ENCODE results near the gene RAPGEF3.

Gene RAPGEF3

DNA sequence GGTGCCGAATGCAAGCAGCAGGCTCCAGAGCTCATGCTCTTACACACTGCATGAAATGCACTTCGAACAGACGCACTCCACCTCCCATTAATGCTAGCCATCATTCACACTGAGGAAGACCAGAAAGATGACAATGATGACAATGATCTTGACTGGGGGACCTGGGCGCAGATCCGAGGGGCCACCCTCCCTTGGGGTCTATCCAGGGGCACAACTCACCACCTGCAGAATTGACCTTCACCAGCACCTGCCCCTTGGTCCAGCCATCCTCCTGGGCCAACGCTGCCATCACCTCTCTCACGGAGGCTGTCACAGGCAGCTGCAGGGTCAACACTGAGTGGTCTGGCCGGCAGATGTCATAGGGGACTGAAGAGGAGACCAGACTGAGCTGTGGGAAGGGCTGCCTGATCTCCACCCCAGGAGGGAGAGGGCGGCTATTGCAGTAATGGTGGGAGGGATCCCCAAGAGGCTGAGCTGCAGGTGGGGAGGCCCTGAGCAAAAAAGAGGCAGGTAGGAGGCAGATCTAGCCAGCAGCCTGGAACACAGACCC is 15.3 kb downstream of the RAPGEF3 start:
- no peak for DNase-seq (ENCODE audit: low read depth)

DNA sequence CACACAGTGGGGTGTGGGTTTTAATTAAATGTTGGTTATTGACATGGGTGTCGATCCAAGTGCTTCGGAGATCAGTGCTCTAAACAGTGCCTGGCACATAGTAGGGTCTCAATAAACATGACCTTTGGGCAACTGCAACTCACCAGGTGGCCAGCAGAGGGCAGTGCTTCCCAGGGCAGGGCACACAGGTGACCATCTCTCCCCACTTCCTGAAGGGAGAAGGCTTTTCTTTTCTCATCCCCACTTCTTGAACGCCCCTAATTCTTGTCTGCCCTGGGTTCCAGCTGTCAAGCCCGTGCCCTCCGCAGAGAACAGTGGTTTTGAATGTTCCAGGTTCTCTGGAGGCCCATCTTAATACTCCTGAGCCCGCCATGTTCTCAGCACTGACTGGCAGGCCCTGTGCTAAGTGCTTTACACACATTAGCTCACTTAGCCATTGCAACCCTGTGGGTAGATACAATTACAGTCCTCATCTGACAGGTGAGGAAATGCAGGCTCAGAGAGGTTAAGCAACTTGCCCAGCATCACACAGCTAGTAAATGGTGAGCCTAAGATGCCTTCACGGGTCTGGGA is 16.3 kb downstream of the RAPGEF3 start:
- DNase-seq (ENCODE audit: low read depth): peak; percentile 58

DNA sequence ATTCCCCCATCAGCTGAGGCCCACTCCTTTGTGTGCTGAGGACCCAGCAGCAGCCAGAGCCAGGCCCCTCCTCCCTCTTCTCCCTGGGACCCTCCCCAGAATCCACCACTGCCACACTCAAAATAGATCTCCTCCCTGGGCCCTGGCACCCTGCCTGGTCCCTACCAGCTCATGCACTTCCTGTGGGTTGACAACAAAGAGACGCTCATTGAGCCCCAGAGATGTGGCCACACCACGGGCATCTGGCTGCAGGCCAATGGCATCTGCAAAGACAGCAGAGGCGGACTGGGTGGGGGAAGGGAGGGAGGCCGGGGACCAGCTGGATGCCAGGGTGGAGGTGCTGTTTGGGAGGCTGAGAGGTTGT is 17.4 kb downstream of the RAPGEF3 start:
- DNase-seq (ENCODE audit: low read depth): no peak

DNA sequence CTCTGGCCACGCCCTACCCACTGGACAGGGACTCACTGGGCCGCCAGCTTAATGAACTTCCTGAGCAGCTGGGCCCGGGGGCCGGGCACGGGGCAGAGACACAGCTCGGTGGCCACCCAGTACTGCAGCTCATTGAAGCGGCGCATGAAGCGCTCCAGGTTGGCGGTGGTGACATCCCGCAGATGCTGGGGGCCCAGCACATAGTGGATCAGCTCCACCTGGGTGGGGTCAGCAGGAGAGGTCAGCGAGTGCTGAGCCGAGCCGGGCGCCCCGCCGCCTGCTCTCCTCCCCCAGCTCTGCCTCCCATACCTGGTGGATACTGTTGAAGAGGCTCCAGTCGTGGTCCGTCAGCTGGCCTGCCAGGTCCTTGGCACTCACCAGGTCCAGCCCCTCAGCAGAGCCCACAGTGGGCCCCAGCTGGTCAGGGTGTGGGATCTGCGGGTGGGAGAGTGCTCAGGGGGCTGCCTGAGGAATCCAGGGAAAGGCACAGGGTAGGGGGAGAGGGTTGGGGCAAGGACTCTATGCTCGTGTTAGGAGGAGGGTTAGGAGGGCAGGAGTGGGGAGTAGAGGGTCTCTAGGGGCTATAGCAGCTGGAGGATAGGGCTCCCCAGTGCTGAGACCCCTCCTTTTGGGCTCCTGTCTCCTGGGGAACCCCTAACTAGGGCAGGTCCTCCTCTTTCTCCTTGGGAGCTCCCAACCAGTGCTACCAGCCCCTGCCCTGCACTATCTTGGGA is 17.9 kb downstream of the RAPGEF3 start:
- DNase-seq (ENCODE audit: low read depth): no peak

DNA sequence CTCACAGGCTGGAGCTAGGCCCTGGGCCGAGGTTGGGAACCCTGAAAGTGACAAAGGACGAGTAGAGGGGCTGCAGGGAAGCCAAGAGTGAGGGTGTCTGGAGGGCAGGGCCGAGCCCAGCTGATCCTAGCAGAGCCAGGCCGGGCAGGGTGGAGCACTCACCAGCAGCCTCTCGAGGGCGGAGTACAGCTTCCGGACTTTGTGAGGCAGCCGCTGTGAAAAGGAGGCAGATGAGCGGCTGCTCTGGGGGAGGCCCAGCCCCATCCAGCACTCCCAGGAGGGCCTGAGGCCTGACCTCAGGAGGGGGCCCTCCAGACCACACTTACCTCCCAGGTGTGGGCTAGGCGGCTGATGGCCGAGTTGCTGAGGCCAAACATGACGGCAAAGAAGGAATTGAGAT is 18.7 kb downstream of the RAPGEF3 start:
- no peak for DNase-seq (ENCODE audit: low read depth)

DNA sequence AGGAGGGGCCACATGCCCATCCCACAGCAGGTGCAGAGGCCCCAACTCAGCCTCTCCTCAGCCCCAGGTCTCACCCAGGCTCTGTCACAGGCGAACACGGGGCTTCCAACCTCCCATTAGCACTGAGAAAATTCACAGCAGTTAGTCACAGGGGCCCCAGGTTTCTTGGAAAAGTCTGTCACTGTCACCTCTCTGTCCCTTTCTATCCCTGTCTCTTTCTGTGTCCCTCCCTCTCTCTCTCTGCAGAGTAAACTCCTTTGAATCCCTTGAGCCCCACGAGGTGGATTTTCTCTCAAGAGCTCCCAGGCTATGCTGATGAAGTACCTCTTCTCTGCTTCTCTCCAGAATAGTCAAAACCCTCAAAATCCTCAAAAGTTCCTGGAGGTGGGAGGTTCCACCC is 19.4 kb downstream of the RAPGEF3 start:
- DNase-seq (ENCODE audit: low read depth): no peak

DNA sequence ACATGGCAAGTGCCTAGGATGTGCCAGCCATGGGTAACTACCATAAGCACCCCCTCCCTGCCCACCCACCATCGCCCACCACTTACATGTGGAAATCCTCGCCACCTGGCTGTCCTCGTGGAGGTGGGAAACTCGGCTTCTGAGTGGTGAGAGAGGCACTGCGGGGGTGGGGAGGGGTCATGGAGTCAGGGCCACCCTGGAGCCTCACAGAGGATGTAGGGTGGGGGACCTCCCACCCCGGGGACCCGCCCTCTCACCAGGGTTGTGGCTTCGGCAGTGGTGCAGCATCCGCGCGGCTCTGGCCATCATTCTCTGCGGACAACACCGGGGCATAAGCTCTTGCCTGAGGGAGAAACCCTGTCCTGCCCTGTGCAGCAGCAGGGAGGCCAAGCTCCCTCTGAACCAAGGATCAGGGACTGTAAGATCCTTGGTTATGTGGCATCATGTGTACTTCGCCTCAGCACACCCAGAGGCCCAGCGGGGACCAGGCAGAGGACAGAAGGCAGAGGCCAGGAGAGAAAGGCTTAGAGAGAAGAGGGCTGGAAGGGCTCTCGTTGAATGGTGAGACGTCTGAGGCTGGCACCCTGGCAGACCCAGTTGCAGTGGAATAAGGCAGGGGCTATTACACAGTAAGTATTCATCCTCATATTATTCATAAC is 20.6 kb downstream of the RAPGEF3 start:
- no peak for DNase-seq (ENCODE audit: low read depth)

DNA sequence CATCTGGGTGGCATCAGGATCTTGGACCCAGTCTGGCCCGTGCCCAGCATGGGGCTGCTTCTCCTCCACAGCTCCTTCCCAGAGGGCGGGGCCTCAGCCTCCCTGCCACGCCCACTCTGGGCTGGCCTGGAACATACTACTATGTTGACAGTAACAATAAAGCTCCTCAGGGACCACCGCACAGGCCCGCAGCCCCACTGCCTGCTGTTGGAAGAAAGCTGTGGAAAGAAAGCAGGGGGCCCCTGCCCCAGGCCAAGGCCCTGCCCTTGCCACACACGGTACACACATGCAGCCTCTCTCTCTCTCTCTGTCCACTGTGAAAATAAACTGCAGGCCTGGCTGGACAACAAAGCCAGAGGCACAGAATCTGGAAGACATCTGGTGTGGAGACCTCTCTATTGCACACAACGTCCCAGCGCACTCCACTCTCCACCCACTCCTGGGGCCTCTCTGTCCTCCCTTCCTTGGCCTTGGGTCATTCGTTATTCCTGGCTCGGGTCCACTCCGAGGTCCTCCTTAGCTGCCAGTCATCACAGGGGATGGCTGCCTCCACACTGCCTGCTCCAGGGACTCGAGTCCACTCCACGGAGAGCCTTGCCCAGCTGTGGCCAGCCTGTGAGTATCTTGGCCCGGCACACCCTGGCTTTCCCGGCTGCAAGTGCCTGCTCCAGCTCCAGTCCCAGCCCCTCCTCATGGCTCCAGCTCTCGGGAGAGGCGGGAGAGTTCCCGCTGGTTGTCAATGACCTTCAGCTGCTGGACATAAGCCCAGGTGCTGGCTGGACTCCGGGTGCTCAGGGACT is 21.6 kb downstream of the RAPGEF3 start:
- no peak for DNase-seq (ENCODE audit: low read depth)

DNA sequence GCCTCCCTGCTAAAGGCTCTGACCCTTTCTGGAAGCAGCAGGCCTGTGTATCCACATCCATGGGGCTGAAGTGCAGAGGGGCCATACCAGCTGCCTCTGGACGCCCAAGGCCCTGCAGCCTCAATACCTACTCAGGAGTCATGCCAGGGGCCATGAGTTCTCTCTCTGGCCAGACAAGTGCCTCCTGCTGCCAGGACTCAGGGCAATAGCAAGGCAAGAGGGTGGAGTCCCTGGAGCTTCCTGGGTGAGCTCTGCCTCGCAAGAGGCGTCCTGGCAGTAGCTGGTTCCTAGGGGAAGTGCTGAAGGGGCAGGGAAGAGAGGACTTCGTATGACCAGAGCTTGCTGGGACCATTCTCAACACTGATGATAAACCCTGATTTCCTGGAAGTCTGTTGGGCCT is 22.5 kb downstream of the RAPGEF3 start:
- no peak for DNase-seq (ENCODE audit: low read depth)

DNA sequence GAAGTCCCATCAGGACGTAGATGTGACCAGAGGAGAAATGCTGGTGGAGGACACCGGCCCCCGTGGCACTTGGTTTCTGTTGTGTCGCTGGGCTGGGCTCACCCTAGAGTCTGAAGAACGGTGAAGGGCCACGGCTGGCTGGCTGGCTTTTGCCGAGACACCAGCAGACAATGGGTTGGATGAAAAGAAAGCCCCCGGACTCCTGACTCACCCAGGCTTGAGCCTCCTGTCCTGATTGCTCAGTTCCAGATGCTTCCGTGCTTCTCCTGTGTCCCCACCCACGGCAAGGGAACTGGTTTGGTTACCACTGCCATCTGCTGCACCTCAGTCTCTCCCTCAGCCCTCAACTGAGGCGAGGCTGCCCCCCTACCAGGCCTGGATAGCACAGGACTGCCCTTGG is 23.0 kb downstream of the RAPGEF3 start:
- DNase-seq (ENCODE audit: low read depth): no peak

DNA sequence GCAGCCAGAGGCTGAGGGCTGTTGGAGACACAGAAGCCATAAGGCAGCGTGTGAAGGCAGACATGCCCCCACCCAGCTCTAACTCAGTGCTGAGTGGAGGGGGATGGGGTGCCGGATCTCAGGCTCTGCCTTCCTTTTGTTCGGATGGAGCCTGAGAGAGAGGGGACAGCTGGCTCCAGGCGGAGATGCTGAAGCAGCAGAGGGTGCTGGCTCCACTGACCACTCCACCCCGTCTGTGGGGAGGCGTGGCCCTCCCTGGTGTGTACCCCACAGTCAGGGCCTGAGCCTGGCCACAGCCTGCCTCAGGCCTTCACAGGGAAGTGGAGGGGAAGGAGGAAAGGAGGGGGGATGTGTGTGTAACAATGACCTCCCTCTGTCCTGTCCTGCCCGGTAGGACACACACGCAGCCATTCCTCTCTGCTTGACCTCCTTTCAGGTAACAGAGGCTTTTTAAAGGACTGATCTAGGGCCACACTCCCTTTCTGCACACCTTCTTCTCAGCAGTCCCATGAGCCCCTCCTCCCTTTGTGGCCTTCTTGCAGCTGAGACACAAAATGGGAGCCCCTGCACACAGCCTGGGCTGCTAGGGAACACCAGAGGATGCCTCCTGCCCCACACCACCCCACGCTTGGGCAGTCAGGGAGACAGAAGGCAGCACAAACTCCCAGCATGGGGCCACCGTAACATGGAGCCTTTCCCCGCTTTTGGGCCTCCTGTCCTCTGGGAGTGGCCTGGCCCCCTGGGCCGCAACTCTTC is 23.8 kb downstream of the RAPGEF3 start:
- DNase-seq (ENCODE audit: low read depth): no peak

DNA sequence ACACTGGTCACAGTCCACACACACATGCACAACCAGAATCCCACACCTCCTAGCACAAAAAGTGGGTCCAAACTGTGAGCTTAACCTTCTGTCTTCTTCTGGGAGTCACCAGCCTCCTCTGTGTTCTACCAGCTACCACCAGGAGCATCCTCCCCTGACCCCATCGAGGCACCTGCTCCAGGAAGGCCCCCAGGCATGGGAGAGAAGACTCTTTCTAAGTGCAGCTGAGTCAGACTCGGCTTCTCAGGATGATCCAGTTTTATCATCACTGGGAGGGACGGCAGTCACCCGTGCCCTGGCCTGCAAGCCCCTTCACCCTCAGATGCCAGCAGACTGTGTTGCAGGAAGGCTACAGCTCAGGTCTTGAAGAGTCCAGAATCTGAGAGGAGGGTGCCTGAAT is 25.5 kb downstream of the RAPGEF3 start:
- no peak for DNase-seq (ENCODE audit: low read depth)

DNA sequence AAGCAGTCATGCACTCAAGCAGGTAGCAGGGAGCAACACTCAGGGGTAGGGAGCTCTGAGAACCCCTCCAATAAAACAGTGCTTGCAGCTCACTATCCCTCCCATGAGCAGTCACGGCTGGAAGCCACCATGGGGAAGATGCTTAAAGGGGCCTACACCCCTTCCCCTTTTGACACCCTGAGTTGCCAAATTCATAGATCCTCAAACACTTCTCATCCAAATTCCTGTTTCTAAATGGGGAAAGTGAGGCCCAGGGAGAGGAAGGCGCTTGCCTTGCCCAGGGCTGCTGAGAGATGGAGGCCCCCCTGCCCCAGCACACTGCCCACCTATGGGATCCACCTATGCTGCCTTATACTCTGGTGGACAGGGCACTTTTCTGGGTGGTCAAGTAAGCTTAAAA is 26.2 kb downstream of the RAPGEF3 start:
- DNase-seq (ENCODE audit: low read depth): no peak

DNA sequence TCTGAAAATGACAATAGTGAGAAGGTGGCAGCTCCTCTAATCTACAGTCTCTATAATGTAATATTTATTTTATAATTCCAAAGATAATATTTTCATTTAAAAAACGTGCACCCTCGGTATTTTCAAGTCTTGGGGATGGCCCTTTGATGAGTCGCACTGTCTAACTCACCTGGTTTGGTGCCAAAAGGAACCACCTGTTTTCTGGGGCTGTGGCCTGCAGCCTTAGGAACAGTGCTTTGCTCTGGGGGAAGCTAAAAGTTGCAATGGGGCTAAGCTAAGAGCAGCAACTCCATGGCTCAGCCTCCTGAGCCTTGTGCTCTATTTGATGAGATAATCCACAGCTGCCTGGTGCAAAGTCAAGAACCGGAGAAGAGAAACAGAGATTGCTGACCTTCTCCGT is 27.0 kb downstream of the RAPGEF3 start:
- DNase-seq (ENCODE audit: low read depth): no peak

DNA sequence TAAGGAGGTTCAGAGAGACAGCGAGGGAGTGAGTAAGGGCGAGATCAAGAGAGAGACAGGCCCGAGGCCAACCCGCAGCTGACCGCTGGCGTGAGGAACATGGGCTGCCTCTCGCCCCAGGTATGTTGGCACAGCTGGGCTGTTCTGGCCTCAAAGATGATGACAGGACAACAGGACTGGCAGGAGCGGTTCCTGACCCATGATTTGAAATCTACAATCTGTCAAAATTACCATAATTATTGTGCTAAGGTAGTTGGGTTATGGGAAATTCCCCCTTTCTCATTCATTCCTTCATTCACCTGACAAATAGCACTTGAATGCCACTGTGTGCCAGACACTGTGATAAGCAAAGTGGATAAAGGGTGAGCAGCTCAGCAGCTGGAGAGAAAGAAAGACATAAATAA is 28.3 kb downstream of the RAPGEF3 start:
- DNase-seq (ENCODE audit: low read depth): peak; percentile 69

DNA sequence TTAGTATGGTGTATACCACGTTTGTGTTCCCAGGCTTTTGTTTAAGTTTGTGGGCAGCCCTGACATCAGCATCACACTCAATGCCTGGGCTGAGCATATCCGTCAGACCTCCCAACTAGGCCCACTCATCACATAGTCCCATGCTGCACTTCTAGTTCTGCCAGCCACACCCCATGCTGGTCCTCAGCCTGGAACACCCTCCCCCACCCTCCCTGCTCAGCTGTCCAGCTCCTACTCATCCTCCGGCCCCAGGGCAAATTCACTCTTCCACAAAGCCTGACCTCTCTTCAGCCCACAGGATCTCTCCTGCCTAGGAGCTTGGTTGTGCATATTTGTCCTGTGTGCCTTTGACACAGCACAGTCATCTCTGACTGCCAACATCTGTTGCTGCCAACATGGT is 29.4 kb downstream of the RAPGEF3 start:
- peak; percentile 89 for DNase-seq (ENCODE audit: low read depth)

DNA sequence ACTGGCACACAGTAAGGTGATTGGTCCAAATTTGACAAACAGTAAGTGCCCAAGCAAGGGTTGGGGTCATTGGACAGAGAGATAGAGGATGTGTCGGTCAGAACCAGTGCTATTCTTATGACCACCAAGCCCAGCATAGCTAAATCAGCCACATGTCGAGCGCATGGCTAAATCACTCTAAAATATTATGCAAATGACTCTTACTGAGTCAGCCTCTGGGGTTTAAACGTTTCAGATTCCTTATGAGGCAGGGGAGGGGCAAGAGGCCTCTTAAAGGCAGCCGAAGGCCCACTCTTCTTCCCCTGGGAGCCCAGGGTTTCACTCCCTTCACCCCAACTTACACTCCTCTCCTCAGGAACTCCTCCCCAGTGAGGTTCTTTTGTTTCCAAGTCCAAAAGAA is 32.8 kb downstream of the RAPGEF3 start:
- peak; percentile 90 for DNase-seq (ENCODE audit: low read depth)

DNA sequence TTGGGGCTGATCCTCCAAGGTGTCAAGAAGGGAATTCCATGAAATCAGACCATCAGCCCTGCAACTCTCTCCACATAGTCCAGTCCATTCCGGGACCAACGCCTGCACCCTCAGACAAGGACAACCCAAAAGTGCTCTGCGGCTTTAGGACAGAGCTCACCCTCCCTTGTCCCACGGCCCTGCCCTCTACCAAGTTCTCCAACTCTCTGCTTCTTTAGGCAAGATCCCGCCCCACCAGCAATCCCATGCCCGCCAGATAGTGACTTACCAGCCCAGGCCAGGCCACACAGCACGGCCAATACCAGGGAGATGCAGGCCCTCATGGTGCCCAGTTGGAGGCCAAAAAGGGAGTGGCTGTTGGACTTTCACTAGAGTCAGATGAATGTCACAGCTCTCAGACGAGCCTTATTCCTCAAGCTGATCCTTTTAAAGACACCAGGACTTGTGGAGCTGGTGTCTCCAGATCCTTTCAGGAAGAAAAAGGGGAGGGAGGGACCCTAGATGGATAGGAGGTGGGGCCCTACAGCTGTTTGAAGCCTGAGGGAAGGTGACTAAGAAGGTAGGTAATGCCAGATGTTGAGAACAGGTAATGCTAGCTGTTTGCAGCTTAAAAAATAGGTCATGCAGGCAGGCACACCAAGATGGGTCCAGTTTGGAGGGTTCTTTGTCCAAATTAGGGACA is 33.4 kb downstream of the RAPGEF3 start, which contains the start of gene ENDOU:
TSS of gene ENDOU (minus strand) at position 400 of the 682 bp plus-strand sequence. CDS start at position 323, 77 bp downstream.
- DNase-seq (ENCODE audit: low read depth): no peak

DNA sequence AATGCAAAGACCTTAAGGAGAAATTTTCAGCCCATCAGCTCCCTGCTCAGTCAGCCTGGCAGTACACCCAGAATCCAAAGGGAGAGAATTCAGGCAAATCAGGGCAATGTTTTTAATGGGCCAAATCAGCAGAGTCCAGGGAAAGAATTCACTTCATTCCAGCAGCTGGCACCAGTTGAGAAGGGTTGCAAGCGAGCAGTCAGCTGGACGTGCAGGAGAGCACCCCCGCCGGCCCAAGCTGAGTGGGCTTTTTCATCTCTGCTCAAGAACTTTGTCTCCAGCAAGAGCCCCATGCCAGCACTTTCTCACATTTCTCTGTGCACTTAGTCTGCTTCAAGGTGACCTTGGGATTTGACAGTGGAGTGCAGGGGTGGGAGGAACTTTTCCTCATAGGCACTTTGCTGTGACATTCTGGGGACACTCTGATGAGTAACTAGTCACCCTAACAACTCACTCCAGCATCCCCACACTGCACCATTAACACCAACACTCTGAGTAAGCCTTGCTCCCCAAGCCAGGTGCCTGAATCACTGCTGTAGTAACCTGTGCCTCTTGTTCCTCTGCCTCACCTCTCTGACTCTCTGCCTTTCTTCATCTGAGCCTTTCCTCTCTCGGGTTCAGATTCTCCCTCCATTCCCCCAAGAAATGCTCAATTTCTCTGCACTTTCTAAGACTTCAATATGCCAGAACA is 35.6 kb downstream of the RAPGEF3 start:
- no peak for DNase-seq (ENCODE audit: low read depth)

DNA sequence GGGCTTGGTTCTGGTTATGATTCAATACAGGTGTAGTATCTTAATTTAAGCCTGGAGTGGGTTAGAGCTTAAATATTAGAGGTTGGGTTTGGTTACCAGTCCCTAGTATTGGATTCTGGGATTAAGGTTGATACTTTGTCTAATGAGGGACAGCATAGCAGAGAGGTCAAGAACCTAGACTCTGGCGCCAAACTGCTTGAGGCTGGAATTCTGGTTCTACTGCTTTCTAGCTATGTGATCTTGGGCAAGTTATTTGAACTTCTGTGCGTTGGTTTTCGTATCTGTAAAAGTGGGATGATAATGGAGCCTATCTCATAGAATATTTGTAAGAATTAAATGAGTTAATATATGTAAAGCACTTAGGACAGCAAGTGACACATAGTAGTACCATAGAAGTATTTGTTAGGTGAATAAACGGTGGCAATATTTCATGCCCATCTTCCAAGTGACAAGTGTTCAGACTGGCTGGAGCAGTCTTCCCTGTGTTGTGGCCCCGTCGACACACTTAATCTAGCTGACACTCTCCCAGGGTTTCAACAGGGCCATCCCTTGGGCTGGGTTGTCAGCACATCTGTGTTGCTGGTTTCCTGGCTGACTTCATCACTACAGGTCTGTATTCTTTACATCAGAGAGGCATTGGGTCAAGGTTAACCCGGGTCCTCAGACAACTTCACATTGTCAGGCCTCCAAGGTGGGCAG is 36.4 kb downstream of the RAPGEF3 start:
- no peak for DNase-seq (ENCODE audit: low read depth)
